K562 (cell line): ENCODE data around the gene SLC48A1. TPM values are rescaled to one million over a fixed set of nuclear protein-coding genes. Genes with fewer than 3 reads are reported as not detected.

ENCODE experiments used
- ADNP ChIP-seq: fragments of 200-800 bp; sonication (Bioruptor generic); IDR thresholded peaks from 2 replicates; pipeline ENCODE4 v1.6.1; 2016; ENCODE audit warnings: missing genetic modification characterization, missing compliant biosample characterization
- BCOR ChIP-seq: fragments of 450-650 bp; IDR thresholded peaks from 2 replicates; pipeline ENCODE4 v1.6.1; 2016
- CHD2 ChIP-seq: IDR thresholded peaks from 2 replicates; pipeline ENCODE4 v1.6.1; 2011; ENCODE audit warnings: low read depth, low read length
- MCM5 ChIP-seq: fragments of 450-650 bp; IDR thresholded peaks from 2 replicates; pipeline ENCODE4 v1.6.1; 2016; ENCODE audit warnings: low read depth
- XRCC5 ChIP-seq: fragments of 200-400 bp; formaldehyde crosslinking; IDR thresholded peaks from 2 replicates; pipeline ENCODE4 v1.6.1; 2017; ENCODE audit warnings: low read depth, mild to moderate bottlenecking, low read length
- ZFP1 ChIP-seq: fragments of 450-650 bp; formaldehyde crosslinking; IDR thresholded peaks from 2 replicates; pipeline ENCODE4 v1.4.0; 2020; ENCODE audit warnings: mild to moderate bottlenecking, mixed read lengths
- ZNF668 ChIP-seq: fragments of 250-450 bp; sonication (Bioruptor Pico); IDR thresholded peaks from 2 replicates; pipeline ENCODE4 v1.8.0; 2022; ENCODE audit warnings: mild to moderate bottlenecking, inconsistent platforms
- ZNF830 ChIP-seq: fragments of 250-450 bp; sonication (Bioruptor Pico); IDR thresholded peaks from 2 replicates; pipeline ENCODE4 v1.5.0; 2021; ENCODE audit warnings: mild to moderate bottlenecking
- polyA plus RNA-seq, 8 experiments: library from polyadenylated mRNA; depleted of rRNA in 4 of 8; stranded (reverse) in 5 of 8; unstranded in 3 of 8; fragments of >200 nt; fragmentation: Nextera tagmentation in 2 of 8; fragmentation: Illumina TruSeq in 1 of 8; extraction: Ambion mirVana in 2 of 8; extraction: Trizol in 1 of 8; gene quantifications; 2 replicates each; pipeline versions ENCODE4 v1.2.1 to v1.2.3, GENCODE V29; 2011 to 2014; ENCODE audit warnings: inconsistent platforms in 1 of 8, missing spikeins in 1 of 8
- total RNA-seq, 7 experiments: library from RNA; depleted of rRNA in 6 of 7; stranded (reverse); fragments of >200 nt in 6 of 7; fragmentation: Illumina TruSeq in 2 of 7; extraction: Trizol in 2 of 7; gene quantifications; 2 replicates each; pipeline versions ENCODE4 v1.2.1 to v1.2.3, GENCODE V29; 2011 to 2021; ENCODE audit warnings: low replicate concordance in 1 of 7
- TF ChIP-seq, protein P1 (sequence below), 2 experiments: IDR thresholded peaks; 2 replicates each; pipeline ENCODE4 v1.6.1; 2011; ENCODE audit warnings: borderline replicate concordance in 1 of 2, control low read depth in 1 of 2, low read depth in 1 of 2, low read length in 1 of 2, mild to moderate bottlenecking in 1 of 2, mixed read lengths in 1 of 2, moderate library complexity in 1 of 2; ENCODE audit not compliant: insufficient read depth in 1 of 2, insufficient read length in 1 of 2, poor library complexity in 1 of 2, severe bottlenecking in 1 of 2; ENCODE audit errors: extremely low read depth in 1 of 2
- TF ChIP-seq, protein P2 (sequence below): fragments of 450-650 bp; conservative IDR thresholded peaks from 2 replicates; pipeline ENCODE4 v1.6.1; 2016; ENCODE audit warnings: missing genetic modification characterization, low read depth, mild to moderate bottlenecking, control low read depth, missing compliant biosample characterization
- TF ChIP-seq, protein P3 (sequence below): fragments of 250-450 bp; sonication (Bioruptor Pico); IDR thresholded peaks from 2 replicates; pipeline ENCODE4 v1.5.0; 2020; ENCODE audit warnings: mild to moderate bottlenecking
- TF ChIP-seq, protein P4 (sequence below): sonication (generic); formaldehyde crosslinking; IDR thresholded peaks from 2 replicates; pipeline ENCODE4 v1.8.0; 2022; ENCODE audit warnings: missing genetic modification reagents, mild to moderate bottlenecking, borderline replicate concordance
- TF ChIP-seq, protein P5 (sequence below), 3 experiments: IDR thresholded peaks in 2 of 3; conservative IDR thresholded peaks in 1 of 3; 2 replicates each; pipeline ENCODE4 v1.5.1; 2011 to 2012; ENCODE audit warnings: low read length in 3 of 3, mild to moderate bottlenecking in 3 of 3, control low read depth in 2 of 3, improper control_type of control experiment in 1 of 3, inconsistent platforms in 1 of 3, low read depth in 1 of 3, mixed read lengths in 1 of 3, moderate library complexity in 1 of 3; ENCODE audit not compliant: insufficient read depth in 2 of 3
- TF ChIP-seq, protein P6 (sequence below): sonication (generic); formaldehyde crosslinking; IDR thresholded peaks from 2 replicates; pipeline ENCODE4 v1.8.0; 2022; ENCODE audit warnings: mild to moderate bottlenecking, low read depth, missing genetic modification reagents

SLC48A1 gene
- total and polyA plus RNA-seq, 9 of the 15 experiments (the other 6 are each of a cell fraction or from before 2014, with no cell fraction given), result 10.7 to 37.5 (median 18.7) TPM

DNA sequence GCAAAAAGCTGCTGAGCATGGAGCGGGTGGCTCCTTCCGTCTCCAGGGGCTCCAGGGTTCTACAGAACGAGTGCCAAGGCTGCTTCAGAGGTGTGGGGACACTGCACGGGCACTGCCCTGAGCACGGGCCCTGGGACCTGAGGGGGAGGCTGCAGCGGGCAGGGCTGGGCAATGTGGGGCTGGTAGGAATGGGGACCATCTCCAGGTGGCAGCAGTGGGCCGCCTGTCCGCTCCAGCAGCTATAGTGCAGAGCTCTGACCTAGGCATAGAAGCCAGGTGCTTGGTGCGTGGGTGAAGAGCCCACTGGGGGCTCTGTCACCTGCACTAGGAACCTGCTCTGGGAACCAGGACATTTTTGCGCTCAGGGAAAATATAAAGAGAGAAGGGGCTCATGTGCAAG is 24.4 kb downstream of the SLC48A1 start (continued):
- TF ChIP-seq, protein P1, sequence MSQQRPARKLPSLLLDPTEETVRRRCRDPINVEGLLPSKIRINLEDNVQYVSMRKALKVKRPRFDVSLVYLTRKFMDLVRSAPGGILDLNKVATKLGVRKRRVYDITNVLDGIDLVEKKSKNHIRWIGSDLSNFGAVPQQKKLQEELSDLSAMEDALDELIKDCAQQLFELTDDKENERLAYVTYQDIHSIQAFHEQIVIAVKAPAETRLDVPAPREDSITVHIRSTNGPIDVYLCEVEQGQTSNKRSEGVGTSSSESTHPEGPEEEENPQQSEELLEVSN (IDR thresholded peaks at IDR 0.05; ENCODE audit: borderline replicate concordance in 1 of 2, extremely low read depth in 1 of 2, insufficient read depth in 1 of 2, insufficient read length in 1 of 2, low read depth in 1 of 2, low read length in 1 of 2, poor library complexity in 1 of 2, severe bottlenecking in 1 of 2), result no peak
- TF ChIP-seq ZNF830, result no peak
- TF ChIP-seq, protein P2, sequence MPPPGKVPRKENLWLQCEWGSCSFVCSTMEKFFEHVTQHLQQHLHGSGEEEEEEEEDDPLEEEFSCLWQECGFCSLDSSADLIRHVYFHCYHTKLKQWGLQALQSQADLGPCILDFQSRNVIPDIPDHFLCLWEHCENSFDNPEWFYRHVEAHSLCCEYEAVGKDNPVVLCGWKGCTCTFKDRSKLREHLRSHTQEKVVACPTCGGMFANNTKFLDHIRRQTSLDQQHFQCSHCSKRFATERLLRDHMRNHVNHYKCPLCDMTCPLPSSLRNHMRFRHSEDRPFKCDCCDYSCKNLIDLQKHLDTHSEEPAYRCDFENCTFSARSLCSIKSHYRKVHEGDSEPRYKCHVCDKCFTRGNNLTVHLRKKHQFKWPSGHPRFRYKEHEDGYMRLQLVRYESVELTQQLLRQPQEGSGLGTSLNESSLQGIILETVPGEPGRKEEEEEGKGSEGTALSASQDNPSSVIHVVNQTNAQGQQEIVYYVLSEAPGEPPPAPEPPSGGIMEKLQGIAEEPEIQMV, result no peak
- TF ChIP-seq BCOR, result no peak
- no peak for TF ChIP-seq MCM5
- no peak for TF ChIP-seq ZNF668
- TF ChIP-seq ZFP1 (CRISPR knock-in tag), result no peak
- TF ChIP-seq, protein P3, sequence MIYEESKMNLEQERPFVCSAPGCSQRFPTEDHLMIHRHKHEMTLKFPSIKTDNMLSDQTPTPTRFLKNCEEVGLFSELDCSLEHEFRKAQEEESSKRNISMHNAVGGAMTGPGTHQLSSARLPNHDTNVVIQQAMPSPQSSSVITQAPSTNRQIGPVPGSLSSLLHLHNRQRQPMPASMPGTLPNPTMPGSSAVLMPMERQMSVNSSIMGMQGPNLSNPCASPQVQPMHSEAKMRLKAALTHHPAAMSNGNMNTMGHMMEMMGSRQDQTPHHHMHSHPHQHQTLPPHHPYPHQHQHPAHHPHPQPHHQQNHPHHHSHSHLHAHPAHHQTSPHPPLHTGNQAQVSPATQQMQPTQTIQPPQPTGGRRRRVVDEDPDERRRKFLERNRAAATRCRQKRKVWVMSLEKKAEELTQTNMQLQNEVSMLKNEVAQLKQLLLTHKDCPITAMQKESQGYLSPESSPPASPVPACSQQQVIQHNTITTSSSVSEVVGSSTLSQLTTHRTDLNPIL, result no peak
- TF ChIP-seq ADNP (tag), result no peak
- no peak for TF ChIP-seq CHD2
- TF ChIP-seq, protein P4, sequence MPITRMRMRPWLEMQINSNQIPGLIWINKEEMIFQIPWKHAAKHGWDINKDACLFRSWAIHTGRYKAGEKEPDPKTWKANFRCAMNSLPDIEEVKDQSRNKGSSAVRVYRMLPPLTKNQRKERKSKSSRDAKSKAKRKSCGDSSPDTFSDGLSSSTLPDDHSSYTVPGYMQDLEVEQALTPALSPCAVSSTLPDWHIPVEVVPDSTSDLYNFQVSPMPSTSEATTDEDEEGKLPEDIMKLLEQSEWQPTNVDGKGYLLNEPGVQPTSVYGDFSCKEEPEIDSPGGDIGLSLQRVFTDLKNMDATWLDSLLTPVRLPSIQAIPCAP (CRISPR knock-in tag), result no peak
- TF ChIP-seq XRCC5, result no peak
- TF ChIP-seq, protein P5, sequence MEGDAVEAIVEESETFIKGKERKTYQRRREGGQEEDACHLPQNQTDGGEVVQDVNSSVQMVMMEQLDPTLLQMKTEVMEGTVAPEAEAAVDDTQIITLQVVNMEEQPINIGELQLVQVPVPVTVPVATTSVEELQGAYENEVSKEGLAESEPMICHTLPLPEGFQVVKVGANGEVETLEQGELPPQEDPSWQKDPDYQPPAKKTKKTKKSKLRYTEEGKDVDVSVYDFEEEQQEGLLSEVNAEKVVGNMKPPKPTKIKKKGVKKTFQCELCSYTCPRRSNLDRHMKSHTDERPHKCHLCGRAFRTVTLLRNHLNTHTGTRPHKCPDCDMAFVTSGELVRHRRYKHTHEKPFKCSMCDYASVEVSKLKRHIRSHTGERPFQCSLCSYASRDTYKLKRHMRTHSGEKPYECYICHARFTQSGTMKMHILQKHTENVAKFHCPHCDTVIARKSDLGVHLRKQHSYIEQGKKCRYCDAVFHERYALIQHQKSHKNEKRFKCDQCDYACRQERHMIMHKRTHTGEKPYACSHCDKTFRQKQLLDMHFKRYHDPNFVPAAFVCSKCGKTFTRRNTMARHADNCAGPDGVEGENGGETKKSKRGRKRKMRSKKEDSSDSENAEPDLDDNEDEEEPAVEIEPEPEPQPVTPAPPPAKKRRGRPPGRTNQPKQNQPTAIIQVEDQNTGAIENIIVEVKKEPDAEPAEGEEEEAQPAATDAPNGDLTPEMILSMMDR (IDR thresholded peaks at IDR 0.05 in 2 of 3, conservative IDR thresholded peaks at IDR 0.05 in 1 of 3; ENCODE audit: insufficient read depth in 2 of 3, low read depth in 1 of 3, low read length in 3 of 3), result peak in 2 of 3 experiments; percentile 43 to 56; a peak in 5 of 6 replicates
- TF ChIP-seq, protein P6, sequence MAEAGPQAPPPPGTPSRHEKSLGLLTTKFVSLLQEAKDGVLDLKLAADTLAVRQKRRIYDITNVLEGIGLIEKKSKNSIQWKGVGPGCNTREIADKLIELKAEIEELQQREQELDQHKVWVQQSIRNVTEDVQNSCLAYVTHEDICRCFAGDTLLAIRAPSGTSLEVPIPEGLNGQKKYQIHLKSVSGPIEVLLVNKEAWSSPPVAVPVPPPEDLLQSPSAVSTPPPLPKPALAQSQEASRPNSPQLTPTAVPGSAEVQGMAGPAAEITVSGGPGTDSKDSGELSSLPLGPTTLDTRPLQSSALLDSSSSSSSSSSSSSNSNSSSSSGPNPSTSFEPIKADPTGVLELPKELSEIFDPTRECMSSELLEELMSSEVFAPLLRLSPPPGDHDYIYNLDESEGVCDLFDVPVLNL (CRISPR knock-in tag), result no peak
